Measurements from ENCODE around the gene HIGD1A.

GRCh38 chr3:42809202-42809601 is 4.9 kb upstream of the HIGD1A start, which contains the start of gene ACKR2:
- TF ChIP-seq CTCF (IDR thresholded peaks at IDR 0.05; ENCODE audit: low read depth, low read length, poor library complexity, severe bottlenecking) (no peak), EZH2phosphoT487 (IDR thresholded peaks at IDR 0.05; ENCODE audit: borderline replicate concordance, low read length) (no peak)
